Chondrocyte (in vitro differentiated cells): ENCODE measurements around the gene PRH1. TPM values are rescaled to one million over a fixed set of nuclear protein-coding genes. Genes with fewer than 3 reads are reported as not detected.

ENCODE experiments used
- DNase-seq: peaks from one replicate; pipeline ENCODE4 v3.0.0; 2021; ENCODE audit warnings: mixed read lengths, low spot score
- H3K27ac Mint-ChIP-seq: one replicate; pipeline ENCODE4 v1.8.0; 2021; ENCODE audit warnings: mild to moderate bottlenecking, moderate library complexity, mixed read lengths; ENCODE audit not compliant: unreplicated experiment
- H3K27me3 Mint-ChIP-seq: 2 replicates; pipeline ENCODE4 v1.8.0; 2021; ENCODE audit warnings: low read depth, mixed read lengths
- H3K36me3 Mint-ChIP-seq: 2 replicates; pipeline ENCODE4 v1.8.0; 2021; ENCODE audit warnings: low read depth, mixed read lengths
- H3K4me1 Mint-ChIP-seq: 2 replicates; pipeline ENCODE4 v1.8.0; 2021; ENCODE audit warnings: low read depth, mild to moderate bottlenecking, mixed read lengths
- H3K4me3 Mint-ChIP-seq: one replicate; pipeline ENCODE4 v1.8.0; 2021; ENCODE audit warnings: mild to moderate bottlenecking, moderate library complexity, mixed read lengths; ENCODE audit not compliant: unreplicated experiment
- H3K9me3 Mint-ChIP-seq: 2 replicates; pipeline ENCODE4 v1.8.0; 2021; ENCODE audit warnings: low read depth, mixed read lengths
- CTCF ChIP-seq: fragments of 200-600 bp; sonication (generic); IDR thresholded peaks from 2 replicates; pipeline ENCODE4 v1.5.0; 2021; ENCODE audit warnings: antibody characterized with exemption, mild to moderate bottlenecking, moderate library complexity
- total RNA-seq: library from RNA; stranded (reverse); gene quantifications from 3 replicates; pipeline ENCODE4 v1.2.1, GENCODE V29; 2021

Gene PRH1
- total RNA-seq, 1 donor from 2014 or later, result 7.2 TPM

- H3K4me1 Mint-ChIP-seq, result no peaks in the 10 kb centered on the region
- H3K36me3 Mint-ChIP-seq, result peaks cover 20% of the 10 kb centered on the region
- peaks cover 27% of the 10 kb centered on the region for H3K9me3 Mint-ChIP-seq
- no peak for TF ChIP-seq CTCF
- DNase-seq, result no peak
- no peak overlapping the region for H3K27ac Mint-ChIP-seq
- H3K4me3 Mint-ChIP-seq, result no peak overlapping the region
- H3K27me3 Mint-ChIP-seq, result no peaks in the 10 kb centered on the region
Measured at GRCh38 chr12:10863512-10864218, 20.4 kb downstream of the PRH1 start.

GRCh38 chr12:10861366-10861765 lies 22.7 kb downstream of the PRH1 start:
- peaks cover 34% of the 10 kb centered on the region for H3K36me3 Mint-ChIP-seq
- no peak for DNase-seq
- peaks cover 36% of the 10 kb centered on the region for H3K9me3 Mint-ChIP-seq
- H3K27ac Mint-ChIP-seq, result no peak overlapping the region
- H3K4me1 Mint-ChIP-seq, result no peaks in the 10 kb centered on the region
- H3K27me3 Mint-ChIP-seq, result no peaks in the 10 kb centered on the region
- no peak overlapping the region for H3K4me3 Mint-ChIP-seq
- TF ChIP-seq CTCF, result no peak

- no peak for DNase-seq
- H3K4me1 Mint-ChIP-seq, result peaks cover 12% of the 10 kb centered on the region
- no peak overlapping the region for H3K4me3 Mint-ChIP-seq
- H3K27me3 Mint-ChIP-seq, result no peaks in the 10 kb centered on the region
- H3K36me3 Mint-ChIP-seq, result peaks cover 29% of the 10 kb centered on the region
- TF ChIP-seq CTCF, result no peak
- no peak overlapping the region for H3K27ac Mint-ChIP-seq
- H3K9me3 Mint-ChIP-seq, result peaks cover 18% of the 10 kb centered on the region
Measured at GRCh38 chr12:10855807-10856206, 28.2 kb downstream of the PRH1 start.

- DNase-seq, result no peak
- no peak for TF ChIP-seq CTCF
- H3K27me3 Mint-ChIP-seq, result no peaks in the 10 kb centered on the region
- no peak overlapping the region for H3K27ac Mint-ChIP-seq
- H3K4me1 Mint-ChIP-seq, result peaks cover 14% of the 10 kb centered on the region
- H3K4me3 Mint-ChIP-seq, result no peak overlapping the region
- peaks cover 25% of the 10 kb centered on the region for H3K36me3 Mint-ChIP-seq
- peaks cover 13% of the 10 kb centered on the region for H3K9me3 Mint-ChIP-seq
Measured at GRCh38 chr12:10853776-10854175, 30.3 kb downstream of the PRH1 start.

- Mint-ChIP-seq H3K27me3 (no peaks in the 10 kb centered on the region), H3K4me1 (peaks cover 14% of the 10 kb centered on the region), H3K9me3 (peaks cover 4% of the 10 kb centered on the region), H3K4me3 (no peak overlapping the region), H3K36me3 (peaks cover 18% of the 10 kb centered on the region), H3K27ac (no peak overlapping the region)
- DNase-seq, result no peak
- no peak for TF ChIP-seq CTCF
Measured at GRCh38 chr12:10851243-10851858, 32.7 kb downstream of the PRH1 start.
